GM18907 (cell line): ENCODE data around the gene PLS3.
A peak's percentile ranks its signal among the peaks of the same experiment; 100 is the strongest.

ENCODE experiments used
- ATAC-seq: cut with Tn5 transposase; IDR thresholded peaks from one replicate; pipeline ENCODE4 v1.9.1; 2021; ENCODE audit warnings: mild to moderate bottlenecking, moderate library complexity; ENCODE audit not compliant: unreplicated experiment

Gene PLS3

DNA sequence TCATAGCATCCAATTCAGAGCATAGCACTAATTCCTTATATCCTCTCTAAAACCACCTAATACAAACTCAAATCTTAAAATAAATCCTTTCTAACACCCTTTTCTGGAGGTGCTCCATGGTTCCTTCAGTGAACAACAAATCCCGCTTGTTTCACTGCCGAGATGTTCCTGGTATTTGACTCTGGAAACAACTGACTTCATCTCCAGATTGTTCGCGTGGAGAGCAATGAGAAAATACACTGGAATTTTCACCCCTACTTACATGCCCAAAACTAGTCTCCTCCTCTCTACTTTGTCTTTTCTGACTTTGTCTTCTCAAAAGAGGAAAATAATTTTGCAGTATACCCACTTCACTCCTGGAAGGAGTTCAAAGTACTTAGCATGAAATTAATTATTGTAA lies 129.0 kb downstream of the PLS3 start:
- ATAC-seq, result no peak

GRCh38 chrX:115690511-115691216 lies 129.7 kb downstream of the PLS3 start:
- peak; percentile 98 for ATAC-seq

GRCh38 chrX:115693476-115693875 lies 132.5 kb downstream of the PLS3 start:
- ATAC-seq, result no peak

DNA sequence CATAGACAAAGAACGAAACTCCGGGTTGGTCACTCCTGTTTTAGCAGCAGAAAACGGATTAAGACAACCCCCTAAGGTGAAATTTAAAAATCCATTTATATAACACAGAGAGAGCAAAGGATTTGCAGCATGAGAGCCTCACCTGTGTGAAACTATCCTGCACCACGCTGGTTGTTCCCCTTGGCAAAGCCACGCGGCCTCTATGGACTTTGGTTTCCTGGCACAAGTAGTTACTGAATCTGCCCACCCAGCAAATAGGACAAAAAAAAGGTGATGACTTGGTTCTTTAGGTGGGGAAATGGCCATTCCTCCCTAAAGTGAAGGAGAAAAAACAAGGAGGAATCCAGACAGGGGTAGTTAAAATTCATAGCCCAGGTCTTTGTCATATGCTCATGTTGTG lies 133.1 kb downstream of the PLS3 start:
- ATAC-seq, result no peak

DNA sequence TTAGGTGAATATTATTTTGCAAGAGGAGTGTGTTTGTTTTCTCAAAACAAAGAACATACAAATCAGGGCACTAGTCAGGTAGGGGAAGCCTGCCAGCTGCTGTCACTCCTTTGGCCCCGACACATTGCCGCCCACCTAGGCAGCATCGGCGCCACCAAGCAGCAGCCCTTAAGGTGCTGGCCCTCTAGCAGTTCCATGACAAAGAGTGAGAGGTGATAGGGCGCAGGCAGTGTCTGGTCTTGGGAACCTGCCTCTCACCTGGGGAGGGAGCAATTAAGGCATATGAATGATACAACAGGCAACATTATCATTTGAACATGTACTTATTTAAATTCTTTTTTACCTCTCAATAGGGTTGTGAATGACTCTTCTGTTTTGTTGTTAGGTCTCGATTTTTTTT lies 135.1 kb downstream of the PLS3 start:
- no peak for ATAC-seq

GRCh38 chrX:115696939-115697338 lies 136.0 kb downstream of the PLS3 start:
- ATAC-seq, result no peak

DNA sequence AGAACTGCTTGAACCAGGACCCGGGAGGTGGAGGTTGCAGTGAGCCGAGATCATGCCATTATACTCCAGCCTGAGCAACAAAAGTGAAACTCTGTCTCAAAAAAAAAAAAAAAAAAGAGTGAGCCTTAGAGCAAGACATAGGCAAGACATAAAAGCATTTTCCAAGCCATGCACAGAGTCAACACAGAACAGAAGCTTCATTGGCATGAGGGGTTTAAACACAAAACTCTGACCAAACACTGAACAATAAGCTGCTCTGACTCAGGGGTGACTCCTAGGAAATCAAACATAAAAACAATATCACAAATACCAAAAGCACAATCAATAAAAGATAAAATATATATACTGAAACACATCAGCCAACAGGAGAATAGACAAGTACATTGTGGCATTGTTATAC lies 136.8 kb downstream of the PLS3 start:
- ATAC-seq, result no peak
